Epithelial cell of proximal tubule (primary cell): ENCODE results near the gene NCKAP5. TPM values are rescaled to one million over a fixed set of nuclear protein-coding genes. Genes with fewer than 3 reads are reported as not detected.

Experiments used
- DNase-seq: peaks from one replicate; pipeline ENCODE4 v3.0.0-alpha.2; 2011; ENCODE audit warnings: low read depth
- H3K4me3 ChIP-seq: 2 replicates; pipeline ENCODE4 v1.5.1; 2011; ENCODE audit warnings: low read depth, mild to moderate bottlenecking, low read length
- CTCF ChIP-seq: conservative IDR thresholded peaks from 2 replicates; pipeline ENCODE4 v1.5.1; 2012; ENCODE audit warnings: low read depth, mild to moderate bottlenecking, low read length
- total RNA-seq: library from RNA; depleted of rRNA; stranded (reverse); fragments of >200 nt; gene quantifications from 2 replicates; pipeline ENCODE4 v1.2.3, GENCODE V29; 2015

The NCKAP5 gene
- total RNA-seq, 1 donor from 2014 or later: 0.69 TPM

DNA sequence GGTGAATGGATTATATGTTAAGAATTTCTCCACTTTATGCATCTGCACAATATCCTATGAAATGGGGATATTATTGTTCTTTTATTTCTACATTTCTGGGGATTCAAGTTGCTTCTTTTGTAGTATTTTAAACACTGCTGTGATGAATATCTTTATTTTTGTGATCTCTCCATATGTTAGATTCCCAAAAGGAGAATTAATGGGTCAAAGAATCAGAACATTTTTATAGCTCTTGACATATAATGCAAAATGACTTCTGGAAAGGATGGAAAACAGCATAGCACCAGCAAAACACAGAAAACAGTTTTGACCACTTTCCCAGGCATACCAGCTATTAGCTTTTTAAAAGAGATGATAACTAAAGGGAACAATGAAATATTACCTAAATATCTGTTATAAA, 135.5 kb downstream of the NCKAP5 start:
- no peak overlapping the region for H3K4me3 ChIP-seq
- TF ChIP-seq CTCF: no peak
- no peak for DNase-seq

- peak; percentile 32 for DNase-seq
These were observed 137.0 kb downstream of the NCKAP5 start for GRCh38 chr2:133431289-133431688.

GRCh38 chr2:133426791-133427190, 141.5 kb downstream of the NCKAP5 start:
- DNase-seq: no peak
- no peak for TF ChIP-seq CTCF
- H3K4me3 ChIP-seq: no peak overlapping the region

More at GRCh38 chr2:133431289-133431688, 137.0 kb downstream of the NCKAP5 start:
- no peak overlapping the region for H3K4me3 ChIP-seq
- TF ChIP-seq CTCF: peak; percentile 0

- H3K4me3 ChIP-seq: no peak overlapping the region
- no peak for DNase-seq
- TF ChIP-seq CTCF: no peak
These were observed 142.7 kb downstream of the NCKAP5 start for GRCh38 chr2:133425612-133426011.

DNA sequence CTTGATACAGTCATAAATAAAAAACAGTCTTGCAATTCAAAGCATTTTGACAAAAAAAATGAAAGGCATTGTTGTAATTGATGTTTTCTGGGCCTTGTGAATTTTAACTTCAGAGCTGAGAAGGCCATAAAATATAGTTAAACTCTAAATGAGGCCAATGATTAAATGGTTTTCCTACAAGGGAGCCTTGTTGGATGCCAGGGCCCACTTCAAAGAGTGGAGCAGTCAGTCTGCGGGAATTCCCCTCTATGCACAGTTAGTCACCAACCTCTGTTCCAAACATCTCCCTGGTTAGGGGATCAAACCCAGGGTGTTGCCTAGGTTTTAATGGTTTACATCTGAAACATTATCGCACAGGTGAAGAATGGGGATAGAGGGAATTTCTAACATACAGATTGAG, 143.4 kb downstream of the NCKAP5 start:
- H3K4me3 ChIP-seq: no peak overlapping the region
- peak; percentile 68 for DNase-seq
- no peak for TF ChIP-seq CTCF

DNA sequence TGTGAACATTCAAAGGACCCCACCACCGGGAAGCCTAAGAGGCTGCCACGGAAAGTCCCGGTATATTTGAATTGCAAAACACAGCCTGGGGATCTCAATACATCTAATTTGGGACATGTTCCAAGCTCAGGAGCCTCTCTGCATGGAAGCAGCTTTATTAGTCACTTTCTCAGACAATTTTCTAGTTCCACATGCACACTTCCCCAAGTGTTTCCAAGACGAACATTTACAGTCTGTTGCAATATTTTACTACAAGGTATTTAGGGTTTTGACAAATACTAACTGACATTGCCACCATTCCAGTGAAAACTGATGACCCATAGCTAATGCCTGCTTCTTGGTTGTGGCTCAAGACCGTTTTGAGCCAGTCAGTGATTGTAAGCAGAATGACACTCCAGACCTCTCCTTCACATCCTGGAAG, 145.3 kb downstream of the NCKAP5 start:
- TF ChIP-seq CTCF: no peak
- peak; percentile 97 for DNase-seq
- no peak overlapping the region for H3K4me3 ChIP-seq

- H3K4me3 ChIP-seq: peak overlapping the region; percentile 3
- TF ChIP-seq CTCF: peak; percentile 19
- DNase-seq: peak; percentile 69
These were observed 146.5 kb downstream of the NCKAP5 start for GRCh38 chr2:133421516-133422324.
